Stimulated activated CD8-positive, alpha-beta memory T cell treated with anti-CD3 and anti-CD28 coated beads, Interleukin-12 subunit alpha, Interleukin-12 subunit beta, amount 100 ng/mL, for 4 hours (primary cell): ENCODE data around the gene SNRPD2.
"Not testable (repeated sequence)": the region's sequence is repeated elsewhere in the genome, so short reads cannot be mapped to it uniquely, and the experiment has no call there.

Source experiments
- DNase-seq: peaks from one replicate; pipeline ENCODE4 v3.0.0-alpha.2; 2020; ENCODE audit warnings: low read depth

The SNRPD2 gene

DNA sequence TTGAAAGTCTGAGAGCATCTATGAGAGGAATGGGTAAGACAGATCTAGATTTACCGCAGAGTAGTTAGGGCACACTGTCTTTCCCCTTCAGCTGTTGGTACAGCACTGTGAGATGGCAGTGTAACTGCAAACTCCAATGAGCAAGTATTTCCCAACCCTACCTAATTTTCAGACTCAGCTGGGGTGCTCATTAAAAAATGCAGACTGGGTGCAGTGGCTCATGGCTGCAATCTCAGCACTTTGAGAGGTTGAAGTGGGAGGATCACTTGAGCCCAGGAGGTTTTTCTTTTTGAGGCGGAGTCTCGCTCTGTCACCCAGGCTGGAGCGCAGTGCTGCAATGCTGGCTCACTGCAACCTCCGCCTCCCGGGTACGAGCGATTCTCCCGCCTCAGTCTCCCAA, 13.4 kb upstream of the SNRPD2 start:
- no peak for DNase-seq

DNA sequence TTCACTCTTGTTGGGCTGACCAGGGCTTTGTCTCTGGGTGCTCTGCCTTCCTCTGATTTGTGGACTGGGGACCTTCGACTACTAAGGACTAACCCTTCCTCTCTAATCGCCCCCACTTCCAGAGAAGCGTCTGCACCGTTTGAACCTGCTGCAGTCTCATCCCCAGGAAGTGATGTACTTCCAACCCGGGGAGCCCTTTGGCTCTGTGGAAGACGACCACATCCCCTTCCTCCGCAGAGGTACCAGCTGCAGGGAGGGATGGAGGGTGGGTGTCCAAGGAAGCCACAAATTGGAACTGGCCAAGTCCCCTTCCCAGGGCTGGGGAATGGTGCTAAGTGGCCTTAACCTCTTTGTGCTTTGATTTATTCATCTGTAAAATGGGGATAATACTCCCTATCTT, 9.9 kb upstream of the SNRPD2 start:
- DNase-seq, result no peak

- peak; percentile 56 for DNase-seq
These were observed 1.5 kb upstream of the SNRPD2 start for GRCh38 chr19:45693106-45693788.

DNA sequence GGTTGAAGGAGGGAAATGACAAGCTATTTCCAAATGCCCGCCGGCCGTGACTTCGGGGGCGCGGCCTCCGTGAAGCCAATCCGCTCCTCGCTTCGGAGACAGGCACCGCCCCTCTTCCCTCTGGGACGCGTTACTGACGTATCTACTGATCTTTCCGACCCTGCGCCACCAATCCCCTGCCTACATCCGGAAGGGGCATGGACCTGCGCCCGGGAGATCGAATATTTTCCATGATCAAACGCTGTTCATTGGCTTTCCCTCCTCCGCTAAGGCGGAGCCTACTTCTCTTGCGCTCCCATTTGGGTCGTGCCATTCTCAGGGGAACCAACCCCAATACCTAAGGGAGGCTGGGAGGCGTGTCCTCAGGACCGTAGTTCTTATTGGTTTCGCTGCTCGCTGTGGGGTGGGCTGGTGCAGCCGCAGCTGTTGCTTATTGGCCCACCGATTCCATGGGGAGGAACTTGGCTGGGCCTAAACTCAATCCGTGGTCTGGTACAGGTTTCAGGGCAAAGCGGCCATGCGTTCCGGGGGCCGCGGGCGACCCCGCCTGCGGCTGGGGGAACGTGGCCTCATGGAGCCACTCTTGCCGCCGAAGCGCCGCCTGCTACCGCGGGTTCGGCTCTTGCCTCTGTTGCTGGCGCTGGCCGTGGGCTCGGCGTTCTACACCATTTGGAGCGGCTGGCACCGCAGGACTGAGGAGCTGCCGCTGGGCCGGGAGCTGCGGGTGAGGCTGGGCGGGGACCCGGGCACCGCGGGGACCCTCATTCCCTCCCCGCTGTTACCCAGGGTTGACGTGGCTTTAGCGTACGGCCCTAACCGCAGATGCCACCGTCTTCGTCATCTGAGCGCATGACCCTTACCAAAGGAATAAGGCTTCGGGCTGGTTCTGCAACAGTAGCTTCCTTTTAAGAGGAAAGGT, 693 bp upstream of the SNRPD2 start, which contains the start of gene QPCTL:
TSS of gene QPCTL (plus strand) at position 480 of the 919 bp plus-strand sequence. CDS start at position 518, 38 bp downstream.
- DNase-seq, result peak; percentile 89

DNA sequence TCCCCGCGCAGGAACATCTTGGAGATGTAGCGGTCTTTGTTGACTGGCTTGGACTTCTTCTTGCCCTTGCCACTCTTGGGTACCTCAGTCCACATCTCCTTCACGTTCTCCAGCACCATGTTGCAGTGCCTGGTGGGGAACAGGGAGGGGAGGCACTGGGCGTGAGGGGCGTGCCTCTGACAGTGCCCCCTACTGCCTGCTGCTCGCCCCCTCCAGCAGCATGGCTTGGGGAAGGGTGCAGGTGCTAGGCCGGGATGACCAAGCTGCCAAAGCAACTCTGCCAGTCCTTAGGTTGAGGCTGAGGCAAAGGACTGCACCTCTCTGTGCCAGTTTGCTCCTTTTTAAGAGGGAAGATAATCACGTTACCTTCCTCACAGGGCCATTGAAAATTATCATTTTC, 4.2 kb downstream of the SNRPD2 start:
- no peak for DNase-seq

- DNase-seq, result not testable (repeated sequence)
These were observed 6.7 kb downstream of the SNRPD2 start for GRCh38 chr19:45685045-45685444.

DNA sequence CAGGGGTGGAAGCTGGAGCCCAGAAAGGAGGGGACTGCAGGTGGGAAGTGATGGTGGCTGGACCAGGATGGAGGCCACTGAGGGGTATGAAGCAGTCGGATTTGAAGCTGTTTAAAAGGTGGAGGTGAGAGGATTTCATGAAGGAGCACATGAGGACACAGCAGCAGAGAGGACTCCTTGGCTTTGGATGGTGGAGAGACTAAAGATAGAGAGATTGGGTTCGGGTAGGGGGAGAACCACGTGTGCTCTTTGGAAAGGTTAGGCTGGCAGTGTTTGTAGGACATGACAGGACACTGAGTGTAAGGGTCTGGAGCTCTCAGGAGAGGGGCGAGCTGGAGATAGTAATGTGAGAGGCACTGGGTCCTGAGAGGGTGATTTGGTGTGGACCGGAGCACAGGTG, 8.8 kb downstream of the SNRPD2 start:
- DNase-seq, result no peak

GRCh38 chr19:45682117-45682516, 9.6 kb downstream of the SNRPD2 start:
- DNase-seq, result no peak

DNA sequence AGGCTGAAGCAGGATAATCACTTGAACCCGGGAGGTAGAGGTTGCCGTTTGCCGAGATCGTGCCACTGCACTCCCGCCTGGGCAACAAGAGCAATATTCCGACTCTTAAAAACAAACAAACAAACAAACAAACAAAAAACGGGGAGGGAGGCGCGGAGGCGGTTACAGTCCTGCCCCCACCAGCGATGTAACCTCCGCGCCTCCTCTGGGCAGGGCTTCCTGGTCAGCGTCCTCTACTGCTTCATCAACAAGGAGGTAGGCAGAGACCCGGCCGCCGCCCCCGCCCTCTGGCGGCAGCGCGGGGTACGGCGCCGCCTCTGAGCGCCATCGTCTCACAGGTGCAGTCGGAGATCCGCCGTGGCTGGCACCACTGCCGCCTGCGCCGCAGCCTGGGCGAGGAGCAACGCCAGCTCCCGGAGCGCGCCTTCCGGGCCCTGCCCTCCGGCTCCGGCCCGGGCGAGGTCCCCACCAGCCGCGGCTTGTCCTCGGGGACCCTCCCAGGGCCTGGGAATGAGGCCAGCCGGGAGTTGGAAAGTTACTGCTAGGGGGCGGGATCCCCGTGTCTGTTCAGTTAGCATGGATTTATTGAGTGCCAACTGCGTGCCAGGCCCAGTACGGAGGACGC, 10.2 kb downstream of the SNRPD2 start:
- DNase-seq, result peak; percentile 76

DNA sequence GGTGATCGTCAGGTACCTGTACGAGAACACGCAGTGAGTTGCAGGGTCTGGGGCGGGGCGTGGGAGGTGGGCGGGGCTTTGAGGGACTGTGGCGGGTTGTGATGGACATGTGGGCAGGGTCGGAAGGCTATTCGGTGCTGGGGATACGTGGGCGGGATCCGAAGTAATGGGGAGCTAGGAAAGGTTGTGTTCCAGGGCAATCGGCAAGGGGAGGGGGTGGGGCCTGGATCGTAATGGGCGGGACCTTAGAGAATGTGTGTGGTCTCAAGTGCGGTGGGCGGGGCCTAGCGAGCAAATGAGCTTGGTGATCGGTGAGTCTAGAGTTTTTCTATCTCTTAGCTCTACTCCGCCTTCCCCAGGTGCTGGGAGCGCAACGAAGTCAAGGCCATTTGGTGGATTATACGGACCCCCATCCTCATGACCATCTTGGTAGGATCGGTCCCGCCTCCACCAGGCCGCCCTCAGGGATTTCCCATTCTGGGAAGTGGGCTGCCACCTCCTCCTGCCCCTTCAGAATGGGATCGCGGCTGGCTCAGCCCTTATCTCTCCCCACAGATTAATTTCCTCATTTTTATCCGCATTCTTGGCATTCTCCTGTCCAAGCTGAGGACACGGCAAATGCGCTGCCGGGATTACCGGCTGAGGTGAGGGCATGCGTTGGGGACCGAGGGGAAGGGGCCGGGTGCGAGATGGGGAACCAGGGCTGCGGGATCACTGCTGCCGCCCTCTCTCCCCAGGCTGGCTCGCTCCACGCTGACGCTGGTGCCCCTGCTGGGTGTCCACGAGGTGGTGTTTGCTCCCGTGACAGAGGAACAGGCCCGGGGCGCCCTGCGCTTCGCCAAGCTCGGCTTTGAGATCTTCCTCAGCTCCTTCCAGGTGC, 14.2 kb downstream of the SNRPD2 start:
- DNase-seq, result peak; percentile 64

GRCh38 chr19:45676851-45677263, 14.9 kb downstream of the SNRPD2 start:
- peak; percentile 67 for DNase-seq

DNA sequence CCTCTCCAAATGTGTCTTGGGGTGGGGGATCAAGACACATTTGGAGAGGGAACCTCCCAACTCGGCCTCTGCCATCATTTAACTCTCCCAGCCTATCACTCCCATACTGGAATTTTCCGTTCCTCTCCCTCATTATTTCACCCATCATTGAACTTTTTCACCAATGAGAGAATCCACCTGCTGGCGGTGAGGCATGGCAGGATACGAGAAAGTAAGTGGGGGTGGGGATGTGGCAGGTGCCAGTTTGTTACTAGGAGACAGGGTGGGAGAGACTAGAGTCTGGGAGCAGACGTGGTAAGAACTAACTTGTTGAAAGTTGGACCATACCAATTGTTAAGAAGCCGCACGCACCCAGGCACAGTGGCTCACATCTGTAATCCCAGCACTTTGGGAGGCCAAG, 16.8 kb downstream of the SNRPD2 start:
- no peak for DNase-seq

DNA sequence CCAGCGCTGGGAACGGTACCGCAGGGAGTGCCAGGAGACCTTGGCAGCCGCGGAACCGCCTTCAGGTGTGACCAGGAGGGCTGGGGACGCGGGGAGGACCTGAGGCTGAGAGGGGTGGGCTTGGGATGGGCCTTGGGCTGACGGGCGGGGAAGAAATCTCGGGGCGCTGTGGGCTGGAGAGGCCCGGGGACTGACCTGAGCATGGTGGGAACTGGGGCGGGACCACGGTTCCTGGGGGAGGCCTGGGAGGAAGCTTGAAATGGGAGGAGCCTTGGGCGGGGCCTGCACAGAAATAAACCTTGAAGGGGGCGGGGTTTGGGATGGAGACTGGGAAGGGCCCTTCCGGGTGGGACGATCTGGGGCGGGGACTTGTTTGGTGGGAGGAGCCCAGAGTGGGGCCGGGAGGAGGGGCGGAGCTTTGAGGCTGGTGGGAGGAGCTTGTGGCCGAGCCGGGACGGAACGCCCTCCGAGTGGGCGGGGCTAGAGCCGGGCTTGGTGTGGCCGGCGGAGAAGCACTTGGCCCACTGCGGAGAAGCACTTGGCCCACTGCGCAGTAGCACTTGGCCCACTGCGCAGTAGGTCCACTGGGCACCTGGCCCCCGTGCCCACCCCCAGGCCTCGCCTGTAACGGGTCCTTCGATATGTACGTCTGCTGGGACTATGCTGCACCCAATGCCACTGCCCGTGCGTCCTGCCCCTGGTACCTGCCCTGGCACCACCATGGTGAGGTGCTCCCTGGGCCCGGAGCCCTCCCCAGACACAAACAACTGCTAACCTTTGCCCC, 20.9 kb downstream of the SNRPD2 start:
- peak; percentile 31 for DNase-seq

DNA sequence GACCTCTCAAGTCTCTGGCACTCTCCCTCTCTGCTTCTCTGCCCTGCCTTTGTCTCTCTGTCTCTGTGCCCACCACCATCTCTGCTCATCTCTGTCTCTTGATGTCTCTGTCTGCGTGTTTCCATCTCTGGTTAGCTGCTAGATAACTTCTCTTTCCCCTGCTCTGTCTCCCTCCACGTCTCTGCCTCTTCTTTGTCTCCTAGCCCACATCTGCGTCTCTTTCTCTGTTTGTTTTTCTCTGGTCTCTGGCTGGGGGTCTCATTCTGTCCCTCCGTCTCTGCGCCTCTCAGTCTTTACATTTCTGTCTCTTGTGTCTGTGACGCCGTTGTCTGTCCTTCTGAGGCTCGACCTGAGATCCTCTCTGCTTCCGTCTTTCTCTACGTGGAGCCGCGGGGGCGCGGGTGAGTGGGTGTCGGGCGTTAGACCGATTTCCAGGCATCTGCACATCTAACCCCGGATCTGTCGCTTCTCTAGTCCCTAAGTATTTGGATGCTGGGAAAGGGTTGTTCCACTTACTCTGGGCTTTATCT, 23.3 kb downstream of the SNRPD2 start:
- peak; percentile 44 for DNase-seq

GRCh38 chr19:45667620-45668341, 24.0 kb downstream of the SNRPD2 start, which contains the start of gene GIPR:
GIPR (plus strand) TSS chr19:45668221; CDS start chr19:45669521, 1,300 bp downstream.
- DNase-seq, result peak; percentile 36

GRCh38 chr19:45664575-45664974, 27.2 kb downstream of the SNRPD2 start:
- no peak for DNase-seq

DNA sequence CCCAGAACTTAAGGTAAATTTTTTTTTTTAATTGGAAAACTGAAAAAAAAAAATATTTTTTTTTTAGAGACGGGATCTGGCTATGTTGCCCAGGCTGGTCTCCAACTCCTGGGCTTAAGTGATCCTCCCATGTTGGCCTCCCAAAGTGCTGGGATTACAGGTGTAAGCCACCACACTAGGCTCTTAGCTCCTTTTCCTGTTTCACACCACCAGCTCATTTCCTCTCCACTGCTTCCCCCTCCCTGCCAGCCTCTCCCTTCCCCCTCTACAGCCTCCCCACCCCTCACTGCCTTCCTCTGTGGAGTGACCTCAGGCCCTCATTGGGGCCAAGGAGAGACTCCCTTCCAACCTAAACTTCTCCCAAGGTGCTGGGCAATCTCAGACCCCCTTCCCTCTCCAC, 28.0 kb downstream of the SNRPD2 start:
- DNase-seq, result no peak

DNA sequence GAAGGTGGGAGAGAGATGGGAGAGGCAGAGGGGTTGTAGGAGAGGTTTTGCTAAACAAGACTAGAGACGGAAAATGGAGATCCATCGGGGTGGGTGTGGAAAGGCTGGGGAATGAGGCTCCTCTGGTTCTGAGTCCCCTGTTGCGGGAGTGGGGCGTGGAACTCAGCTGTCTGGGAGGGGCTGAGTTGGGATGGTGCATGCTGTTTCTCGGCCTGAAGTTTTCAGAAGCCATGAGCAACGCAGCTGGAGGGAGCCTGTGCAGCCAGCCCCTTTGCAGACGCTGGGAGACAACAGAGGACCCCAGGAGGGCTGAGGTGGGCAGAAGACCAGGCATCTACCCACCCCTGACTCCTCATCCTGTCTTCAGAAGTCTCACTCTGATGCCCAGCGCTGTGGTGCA, 31.1 kb downstream of the SNRPD2 start:
- DNase-seq, result no peak

DNA sequence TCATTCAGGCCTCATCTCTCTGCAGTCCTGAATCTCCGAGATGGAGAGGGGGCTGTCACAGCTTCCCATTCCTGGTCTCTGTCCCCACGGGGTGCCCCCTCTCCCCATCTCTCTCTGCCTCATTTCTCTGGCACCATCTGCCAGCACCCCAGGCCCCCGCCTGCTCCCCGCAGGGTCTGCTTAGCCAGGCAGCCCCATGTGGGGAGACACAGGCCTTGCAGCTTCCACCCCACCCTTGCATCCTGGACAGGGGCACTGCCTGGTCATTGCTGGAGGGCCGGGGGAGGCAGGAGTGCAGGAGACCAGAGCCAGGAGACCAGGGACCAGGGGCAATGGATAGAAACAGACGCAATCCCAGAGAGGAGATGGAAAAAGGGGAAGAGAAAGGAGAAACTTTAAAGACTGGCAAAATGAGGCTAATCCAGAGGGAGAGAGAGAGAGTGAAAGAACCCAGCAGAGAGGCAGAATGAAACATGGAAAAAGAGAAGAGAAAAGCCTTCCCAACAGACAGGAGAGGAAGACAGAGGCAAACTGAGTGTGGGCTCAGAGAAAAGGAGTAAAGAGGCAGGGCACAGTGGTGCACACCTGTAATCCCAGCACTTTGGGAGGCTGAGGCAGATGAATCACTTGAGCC, 32.5 kb downstream of the SNRPD2 start:
- no peak for DNase-seq
